NCI-H2227 treated with DMSO at 0.1 percent for 48 hours (cell line): ENCODE data around the gene ANKRD65.
"Not testable (repeated sequence)": the region's sequence is repeated elsewhere in the genome, so short reads cannot be mapped to it uniquely, and the experiment has no call there.

Experiments
- DNase-seq: peaks from one replicate; lab custom pipeline; 2025; lab: John Stamatoyannopoulos, UW

ANKRD65 gene

GRCh38 chr1:1430114-1430982 lies 9.3 kb upstream of the ANKRD65 start:
- peak; percentile 28 for DNase-seq

DNA sequence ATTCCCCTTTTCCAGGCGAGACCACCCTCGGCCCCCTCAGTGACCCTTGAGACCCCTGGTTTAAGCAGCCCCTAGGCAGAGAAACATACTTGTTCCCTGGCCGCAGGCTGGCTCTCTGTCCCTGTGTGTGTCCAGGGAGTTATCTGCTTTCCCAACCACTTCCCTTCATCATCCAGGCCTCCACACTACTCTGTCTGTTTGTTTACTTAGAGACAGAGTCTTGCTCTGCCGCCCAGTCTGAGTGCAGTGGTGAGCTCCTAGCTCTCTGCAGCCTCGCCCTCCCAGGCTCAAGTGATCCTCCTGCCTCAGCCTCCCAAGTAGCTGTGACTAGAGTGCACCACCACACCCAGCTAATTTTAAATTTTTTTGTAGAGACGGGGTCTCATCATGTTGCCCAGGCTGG lies 8.6 kb upstream of the ANKRD65 start:
- DNase-seq, result no peak

- DNase-seq, result not testable (repeated sequence)
Observed at GRCh38 chr1:1428967-1429366, 7.9 kb upstream of the ANKRD65 start.

DNA sequence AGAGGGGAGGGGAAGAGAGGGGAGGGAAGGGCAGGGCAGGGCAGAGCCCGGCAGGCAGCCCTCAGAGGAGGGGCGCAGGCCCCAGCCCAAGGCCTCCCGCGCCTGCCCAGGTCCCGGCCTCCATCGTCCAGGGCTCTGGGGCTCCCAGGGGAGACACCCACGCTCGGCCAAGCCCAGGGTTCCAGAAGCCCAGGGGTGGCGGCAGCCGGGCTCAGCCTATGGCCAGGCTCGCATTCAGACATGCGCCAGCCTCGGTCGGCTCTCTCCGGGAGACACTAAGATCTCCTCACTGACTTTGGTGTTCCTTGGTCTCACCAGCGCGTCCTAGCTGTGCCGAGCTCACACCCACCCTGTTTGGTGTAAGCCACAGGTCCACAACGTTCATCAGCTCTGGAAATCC lies 7.1 kb upstream of the ANKRD65 start:
- DNase-seq, result no peak

- no peak for DNase-seq
Observed at GRCh38 chr1:1427820-1428148, 6.7 kb upstream of the ANKRD65 start.

DNA sequence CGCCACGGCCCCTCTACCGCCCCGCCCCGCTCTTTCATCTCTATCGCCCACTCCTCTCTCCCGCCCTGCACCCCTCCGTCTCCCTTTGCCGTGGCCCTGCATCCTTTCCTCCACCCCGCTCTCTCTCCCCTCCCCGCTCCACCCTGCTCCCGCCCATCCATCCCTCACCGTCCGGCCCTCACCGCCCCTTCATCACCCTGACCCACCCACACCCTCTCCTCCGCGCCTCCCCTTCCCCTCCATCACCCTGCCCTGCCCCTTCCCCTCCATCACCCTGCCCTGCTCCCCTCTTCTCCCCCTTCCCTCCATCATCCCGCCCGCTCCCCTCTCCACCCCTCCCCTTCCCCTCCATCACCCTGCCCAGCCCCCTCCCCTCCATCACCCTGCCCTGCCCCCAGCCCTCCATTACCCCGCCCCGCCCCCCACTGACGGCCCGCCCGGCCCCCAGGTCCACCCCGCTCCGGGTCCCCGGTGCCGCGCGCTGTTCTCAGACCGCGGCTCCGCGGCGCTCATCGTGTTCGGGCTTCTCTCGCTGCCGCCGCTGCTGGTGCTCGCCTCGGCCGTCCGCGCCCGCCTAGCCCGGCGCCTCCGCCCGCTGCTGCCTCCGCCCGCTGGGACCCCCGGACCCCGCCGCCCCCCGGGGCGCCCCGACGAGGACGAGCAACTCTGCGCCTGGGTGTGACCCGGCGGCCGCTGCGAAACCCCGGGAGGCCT lies 6.2 kb upstream of the ANKRD65 start:
- peak; percentile 80 for DNase-seq

DNA sequence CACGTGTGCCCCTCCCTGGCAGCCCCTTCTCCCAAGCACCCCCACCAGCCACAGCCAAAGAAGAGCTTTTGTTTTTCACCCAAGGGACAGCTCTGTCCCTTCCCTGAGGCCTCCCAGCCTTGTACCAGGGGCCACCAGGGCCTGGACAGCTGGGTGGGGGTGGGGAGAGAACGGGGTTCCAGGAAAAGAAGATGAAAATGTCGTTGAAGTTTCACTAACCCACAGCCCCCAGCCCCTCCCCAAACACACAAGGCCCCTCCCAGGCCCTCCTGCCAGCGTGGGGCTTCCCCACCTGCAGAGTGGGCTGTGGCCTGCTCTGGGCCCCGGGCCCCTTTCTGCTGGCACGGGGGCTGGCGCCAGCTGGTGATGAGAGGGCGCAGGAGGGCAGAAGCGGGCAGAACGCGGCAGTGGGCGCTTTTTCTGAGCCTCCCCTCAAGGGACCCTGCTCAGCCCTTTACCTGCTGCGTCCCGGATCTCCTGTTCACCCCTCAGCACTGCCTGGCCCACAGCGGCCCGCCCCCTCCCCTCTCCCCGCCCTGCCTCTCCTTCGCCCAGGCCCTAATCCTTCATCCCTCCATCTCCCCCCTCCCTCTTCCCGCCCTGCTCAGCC lies 5.5 kb upstream of the ANKRD65 start:
- no peak for DNase-seq

DNA sequence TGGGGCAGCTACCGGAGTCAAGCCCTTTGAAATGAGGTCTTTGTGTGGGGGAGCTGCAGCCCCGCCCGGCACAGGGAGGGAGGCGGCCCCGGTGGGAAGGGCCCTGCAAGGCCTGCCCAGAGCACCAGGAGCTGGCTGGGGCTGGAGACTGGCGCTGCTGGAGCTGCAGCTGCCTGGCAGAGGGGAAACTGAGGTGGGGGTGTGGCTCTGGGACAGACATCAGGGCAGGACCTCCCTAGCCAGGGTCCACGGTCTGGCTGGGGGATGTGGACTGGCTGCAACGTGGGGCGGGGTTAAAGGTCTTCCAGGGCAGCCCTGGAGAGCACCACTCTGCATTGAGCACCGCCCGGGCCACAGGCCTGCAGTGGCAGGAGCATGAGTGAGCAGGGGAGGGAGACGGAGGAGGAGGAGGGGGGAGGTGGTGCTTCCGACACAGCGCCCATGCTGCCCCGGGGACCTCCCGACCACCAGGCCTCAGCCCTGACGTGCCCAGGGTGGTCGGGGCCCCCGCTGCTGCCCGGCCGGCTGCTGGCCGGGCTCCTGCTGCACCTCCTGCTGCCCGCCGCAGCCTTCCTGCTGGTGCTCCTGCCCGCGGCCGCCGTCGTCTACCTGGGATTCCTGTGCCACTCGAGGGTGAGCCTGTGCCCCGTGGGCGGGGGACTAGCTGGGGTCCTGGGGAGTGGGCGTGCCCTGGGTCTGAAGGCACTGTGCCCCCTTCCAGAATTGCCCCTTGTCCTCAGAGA lies 4.8 kb upstream of the ANKRD65 start:
- no peak for DNase-seq

DNA sequence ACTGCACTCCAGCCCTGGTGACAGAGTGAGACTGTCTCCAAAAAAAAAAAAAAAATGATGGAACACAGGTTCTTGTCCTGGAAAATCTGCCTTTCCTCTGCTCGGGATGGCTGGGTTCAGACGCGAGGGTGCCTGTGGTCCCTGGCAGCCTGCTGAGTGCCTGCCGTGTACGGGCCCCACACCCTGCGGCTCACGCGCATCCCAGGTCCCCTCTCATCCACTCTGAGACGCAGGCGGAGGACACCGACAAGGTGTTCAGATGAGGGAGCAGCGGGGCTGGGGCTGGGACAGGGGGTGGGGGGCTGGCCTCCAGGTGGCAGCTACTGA lies 4.3 kb upstream of the ANKRD65 start:
- DNase-seq, result no peak

DNA sequence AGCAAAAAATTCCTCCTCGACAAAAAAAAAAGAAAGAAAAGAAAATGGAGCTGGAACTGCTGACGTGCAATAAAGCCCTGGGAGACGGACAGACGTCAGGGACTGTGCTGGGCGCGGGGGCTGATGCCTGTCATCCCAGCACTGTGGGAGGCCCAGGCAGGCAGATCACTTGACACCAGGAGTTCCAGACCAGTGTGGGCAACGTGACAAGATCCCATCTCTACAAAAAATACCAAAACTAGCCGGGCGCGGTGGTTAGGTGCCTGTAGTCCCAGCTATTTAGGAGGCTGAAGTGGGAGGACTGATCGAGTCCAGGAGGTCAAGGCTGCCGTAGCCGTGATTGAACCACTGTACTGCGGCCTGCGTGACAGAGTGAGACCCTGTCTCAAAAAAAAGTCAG lies 3.6 kb upstream of the ANKRD65 start:
- DNase-seq, result no peak

- no peak for DNase-seq
Observed at GRCh38 chr1:1423245-1423597, 2.1 kb upstream of the ANKRD65 start.

DNA sequence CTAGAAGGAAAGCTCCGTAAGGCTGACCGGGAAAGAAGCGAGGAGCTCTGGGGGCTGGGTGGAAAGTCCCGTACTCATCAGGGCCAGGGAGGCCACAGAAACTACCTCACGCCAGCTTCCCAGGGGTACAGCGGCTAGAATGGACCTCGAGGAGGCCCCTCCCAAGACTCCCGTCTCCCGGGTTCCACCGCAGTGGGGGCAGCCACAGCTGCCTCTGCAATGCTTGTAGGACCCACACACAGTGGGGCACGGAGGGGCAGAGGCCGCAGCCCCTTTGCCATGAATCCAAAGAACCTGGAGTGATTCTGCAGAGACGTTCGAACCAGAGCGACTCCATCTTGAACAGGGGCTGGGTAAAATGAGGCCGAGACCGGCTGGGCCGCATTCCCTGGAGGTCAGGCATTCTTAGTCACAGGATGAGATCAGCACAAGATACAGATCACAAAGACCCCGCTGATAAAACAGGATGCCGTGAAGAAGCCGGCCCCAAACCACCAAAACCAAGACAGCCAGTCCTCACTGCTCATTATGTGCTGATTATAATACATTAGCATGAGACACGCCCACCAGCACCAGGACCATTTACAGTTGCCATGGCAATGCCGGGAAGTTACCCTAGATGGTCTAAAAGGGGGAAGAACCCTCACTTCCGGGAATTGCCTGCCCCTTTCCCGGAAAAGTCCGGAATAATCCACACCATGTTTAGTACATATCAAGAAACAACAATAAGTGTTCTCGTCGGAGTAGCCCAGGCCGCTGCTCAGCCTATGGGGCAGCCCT lies 1.6 kb upstream of the ANKRD65 start:
- no peak for DNase-seq

DNA sequence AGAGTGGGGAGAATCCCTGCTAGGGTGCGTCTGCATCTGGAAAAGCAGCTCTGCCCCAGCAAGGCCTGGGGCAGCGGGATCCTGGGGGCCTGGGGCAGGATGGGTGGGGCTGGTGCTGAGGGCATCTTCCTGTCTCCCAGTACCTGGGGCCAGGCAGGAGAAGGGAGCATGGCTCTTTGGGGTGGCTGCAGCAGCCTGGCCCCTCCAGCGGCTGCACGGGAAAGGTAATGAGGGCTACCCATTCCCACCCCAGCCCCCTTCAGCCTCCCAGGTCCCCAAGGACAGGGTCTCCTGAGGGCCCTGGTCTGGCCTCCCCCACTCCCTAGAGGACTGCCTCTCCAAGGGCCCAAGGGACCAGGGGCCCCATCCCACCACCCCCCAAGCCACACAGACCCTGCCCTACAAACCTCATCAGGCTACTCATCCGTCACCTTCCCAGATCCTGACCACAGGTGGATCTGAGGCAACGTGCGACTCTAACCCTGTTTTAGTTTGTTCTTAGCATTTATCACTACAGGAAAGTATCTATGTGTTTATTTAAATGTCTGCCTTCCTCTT lies 910 bp upstream of the ANKRD65 start:
- no peak for DNase-seq

- DNase-seq, result no peak
Observed at GRCh38 chr1:1420654-1421141, 378 bp downstream of the ANKRD65 start.

DNA sequence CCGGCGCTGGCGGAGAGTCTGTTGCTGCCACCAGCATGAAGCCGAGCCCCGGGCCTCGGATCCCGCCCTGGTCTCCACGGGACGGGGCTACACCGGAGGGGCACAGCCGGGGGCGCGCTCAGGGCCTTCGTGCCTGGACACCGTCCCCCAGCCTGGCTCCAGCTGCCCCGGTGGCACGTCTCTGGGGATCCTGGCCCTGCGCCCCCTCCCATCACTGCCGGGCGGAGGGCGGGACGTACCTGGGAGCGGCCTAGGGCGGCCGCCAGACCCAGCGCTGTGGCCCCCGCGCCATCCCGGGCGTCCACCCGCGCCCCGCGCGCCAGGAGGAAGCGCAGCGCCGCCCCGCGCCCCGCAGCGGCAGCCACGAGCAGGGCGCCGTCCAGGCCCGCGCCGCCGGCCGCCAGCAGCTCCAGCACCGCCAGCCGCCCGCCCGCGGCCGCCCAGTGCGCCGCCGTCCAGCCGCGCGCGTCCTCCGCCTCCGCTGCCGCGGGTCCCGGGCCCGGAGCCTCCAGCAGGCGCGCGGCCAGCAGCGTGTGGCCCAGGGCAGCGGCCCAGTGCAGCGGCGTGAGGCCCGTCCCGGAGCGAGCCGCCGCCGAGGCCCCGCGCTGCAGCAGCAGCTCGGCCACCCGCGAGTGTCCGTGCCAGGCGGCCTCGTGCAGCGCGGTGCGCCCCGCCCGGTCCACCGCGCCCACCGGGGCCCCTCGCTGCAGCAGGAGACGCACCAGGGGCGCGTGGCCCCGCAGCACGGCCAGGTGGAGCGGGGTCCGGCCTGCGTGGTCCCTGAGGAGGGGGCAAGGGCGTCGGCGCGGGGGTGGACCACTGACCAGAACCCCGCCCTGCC lies 1.0 kb downstream of the ANKRD65 start:
- no peak for DNase-seq

GRCh38 chr1:1419363-1419812 lies 1.7 kb downstream of the ANKRD65 start:
- DNase-seq, result no peak

DNA sequence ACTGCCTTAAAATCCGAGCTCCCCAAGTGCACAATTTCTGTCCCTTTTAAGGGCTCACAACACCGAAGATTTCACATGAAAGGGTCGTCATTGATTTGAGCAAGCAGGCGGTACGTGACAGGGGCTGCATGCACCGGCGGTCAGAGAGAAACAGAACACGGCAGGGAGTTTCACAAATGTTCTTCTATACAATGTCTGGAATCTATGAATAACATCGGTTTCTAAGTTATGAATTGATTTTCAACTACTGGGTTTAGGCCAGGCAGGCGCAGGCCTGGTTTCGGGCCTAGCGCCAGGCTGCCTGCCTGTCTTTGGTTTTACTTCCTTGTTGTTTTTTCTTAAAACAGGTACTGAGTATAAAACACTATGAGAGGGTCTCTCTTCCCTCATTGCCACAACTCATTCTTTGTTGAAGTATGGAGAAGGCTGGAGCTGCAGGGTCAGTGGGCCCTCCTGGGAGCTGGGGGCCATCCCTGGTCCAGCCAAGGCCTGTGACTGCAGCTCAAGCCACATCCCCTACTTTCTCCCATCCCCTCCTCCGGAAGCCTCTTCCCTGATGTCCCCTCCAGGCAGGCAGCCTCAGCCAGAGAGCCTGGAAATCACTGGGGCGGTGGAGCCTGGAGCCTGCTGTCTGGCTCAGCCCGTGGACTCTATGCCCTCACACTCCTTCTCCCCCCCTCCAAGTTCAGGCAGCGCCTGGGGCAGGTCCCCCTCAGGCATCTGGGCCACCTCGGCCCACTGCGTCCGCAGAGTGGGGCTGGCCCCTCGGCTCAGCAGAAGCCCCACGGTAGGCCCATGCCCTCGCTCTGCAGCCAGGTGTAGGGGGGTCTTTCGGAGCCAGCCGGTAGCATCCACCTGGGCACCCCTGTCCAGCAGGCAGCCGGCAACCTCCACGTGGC lies 2.4 kb downstream of the ANKRD65 start:
- no peak for DNase-seq

GRCh38 chr1:1417825-1418463 lies 3.1 kb downstream of the ANKRD65 start:
- DNase-seq, result not testable (repeated sequence)

- DNase-seq, result not testable (repeated sequence)
Observed at GRCh38 chr1:1417396-1417795, 3.7 kb downstream of the ANKRD65 start.
